GM21737 (cell line): ENCODE measurements around the gene BCAS4.
"Not testable (repeated sequence)": the region's sequence is repeated elsewhere in the genome, so short reads cannot be mapped to it uniquely, and the experiment has no call there.

ENCODE experiments used
- ATAC-seq: cut with Tn5 transposase; IDR thresholded peaks from one replicate; pipeline ENCODE4 v1.9.1; 2021; ENCODE audit warnings: mild to moderate bottlenecking, moderate library complexity; ENCODE audit not compliant: unreplicated experiment

Gene BCAS4

DNA sequence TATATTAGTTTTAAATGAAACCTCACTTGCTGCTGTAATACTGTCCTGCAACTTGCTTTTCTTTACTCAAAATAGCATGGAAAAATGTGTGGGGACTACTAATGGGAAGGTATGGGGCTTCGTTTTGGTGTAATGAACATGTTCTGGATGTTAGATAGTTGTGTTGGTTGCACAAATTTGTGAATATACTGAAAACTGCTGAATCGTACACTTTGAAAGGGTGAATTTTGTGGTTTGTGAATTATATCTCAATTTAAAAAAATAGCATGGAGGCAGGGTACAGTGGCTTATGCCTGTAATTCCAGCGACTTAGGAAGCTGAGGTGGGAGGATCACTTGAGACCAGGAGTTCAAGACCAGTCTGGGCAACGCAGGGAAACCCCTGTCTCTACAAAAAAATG, 2.3 kb downstream of the BCAS4 start:
- no peak for ATAC-seq

DNA sequence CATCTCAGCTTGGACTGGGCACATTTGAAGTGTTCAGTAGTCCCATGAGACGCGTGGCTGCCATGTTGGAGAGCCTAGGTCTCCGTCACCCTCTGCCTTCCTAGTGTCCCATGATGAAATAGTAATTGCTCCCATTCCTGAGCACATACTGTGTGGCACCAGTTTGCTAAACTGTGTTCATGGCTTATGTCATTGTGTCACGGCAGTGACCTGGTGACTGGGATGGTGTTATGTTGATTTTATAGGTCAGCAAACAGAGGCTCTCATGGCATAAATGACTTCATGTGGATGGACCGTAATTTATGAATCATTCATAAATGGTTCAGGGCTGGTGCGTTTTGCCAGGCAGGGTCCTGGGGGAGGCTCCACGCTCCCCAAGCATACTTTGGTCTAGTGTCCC, 3.8 kb downstream of the BCAS4 start:
- no peak for ATAC-seq

DNA sequence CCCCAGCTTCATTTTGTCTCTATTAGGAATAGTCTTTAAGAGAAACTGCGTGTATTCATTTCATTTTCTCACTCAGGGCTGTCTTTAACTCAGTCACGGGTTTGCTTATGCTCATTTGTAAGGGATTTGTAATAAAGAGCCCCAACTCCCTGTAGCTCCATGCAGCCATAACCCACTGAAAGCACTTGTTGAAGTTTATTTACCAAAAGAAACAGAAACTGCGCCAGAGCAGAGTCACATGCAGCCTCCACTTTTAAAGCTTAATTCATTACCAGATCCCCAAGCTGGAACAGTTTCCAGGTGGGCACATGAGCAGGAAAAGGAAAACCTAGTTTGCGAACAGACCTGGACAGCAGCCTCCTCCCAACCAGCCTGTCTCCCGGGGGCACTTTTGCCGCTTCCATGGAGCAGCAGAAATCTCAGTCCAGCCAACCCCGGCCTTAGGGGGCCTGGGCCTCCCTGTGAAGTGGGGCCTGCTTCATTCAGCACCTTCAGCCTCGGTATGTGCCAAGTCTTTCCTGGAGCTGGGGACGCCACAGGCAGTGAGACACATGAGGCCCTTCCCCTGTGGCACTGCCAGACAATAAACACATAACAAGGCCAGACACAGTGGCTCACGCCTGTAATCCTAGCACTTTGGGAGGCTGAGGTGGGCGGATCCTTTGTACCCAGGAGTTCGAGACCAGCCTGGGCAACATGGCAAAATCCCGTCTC, 4.5 kb downstream of the BCAS4 start:
- no peak for ATAC-seq

DNA sequence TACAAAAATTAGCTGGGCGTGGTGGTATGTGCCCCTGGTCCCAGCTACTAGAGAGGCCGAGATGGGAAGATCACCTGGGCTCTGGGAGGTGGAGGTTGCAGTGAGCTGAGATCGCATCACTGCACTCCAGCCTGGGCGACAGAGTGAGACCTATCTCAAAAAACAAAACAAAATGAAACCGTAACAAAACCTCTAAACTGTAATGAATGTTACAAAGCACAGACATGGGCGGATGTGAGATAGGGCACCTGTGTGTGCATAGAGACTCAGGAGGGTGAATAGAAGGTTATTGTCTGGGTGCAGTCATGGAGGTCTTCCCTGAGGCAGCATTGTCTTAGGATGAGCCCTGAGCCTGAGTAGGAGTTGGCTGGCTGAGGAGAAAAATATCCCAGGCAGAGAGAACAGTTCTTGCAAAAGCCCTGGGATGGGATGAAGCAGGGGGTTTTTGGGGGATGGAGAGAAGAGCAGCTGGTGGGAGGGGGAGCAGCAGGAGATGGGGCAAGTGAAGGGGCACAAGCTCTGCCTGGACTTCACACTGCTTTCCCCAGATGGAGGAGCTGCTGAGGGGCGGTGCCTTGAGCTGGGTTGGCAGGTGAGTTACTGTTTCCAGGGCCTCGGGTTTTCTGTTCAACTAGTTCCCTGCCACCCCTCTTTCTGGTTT, 5.2 kb downstream of the BCAS4 start:
- no peak for ATAC-seq

DNA sequence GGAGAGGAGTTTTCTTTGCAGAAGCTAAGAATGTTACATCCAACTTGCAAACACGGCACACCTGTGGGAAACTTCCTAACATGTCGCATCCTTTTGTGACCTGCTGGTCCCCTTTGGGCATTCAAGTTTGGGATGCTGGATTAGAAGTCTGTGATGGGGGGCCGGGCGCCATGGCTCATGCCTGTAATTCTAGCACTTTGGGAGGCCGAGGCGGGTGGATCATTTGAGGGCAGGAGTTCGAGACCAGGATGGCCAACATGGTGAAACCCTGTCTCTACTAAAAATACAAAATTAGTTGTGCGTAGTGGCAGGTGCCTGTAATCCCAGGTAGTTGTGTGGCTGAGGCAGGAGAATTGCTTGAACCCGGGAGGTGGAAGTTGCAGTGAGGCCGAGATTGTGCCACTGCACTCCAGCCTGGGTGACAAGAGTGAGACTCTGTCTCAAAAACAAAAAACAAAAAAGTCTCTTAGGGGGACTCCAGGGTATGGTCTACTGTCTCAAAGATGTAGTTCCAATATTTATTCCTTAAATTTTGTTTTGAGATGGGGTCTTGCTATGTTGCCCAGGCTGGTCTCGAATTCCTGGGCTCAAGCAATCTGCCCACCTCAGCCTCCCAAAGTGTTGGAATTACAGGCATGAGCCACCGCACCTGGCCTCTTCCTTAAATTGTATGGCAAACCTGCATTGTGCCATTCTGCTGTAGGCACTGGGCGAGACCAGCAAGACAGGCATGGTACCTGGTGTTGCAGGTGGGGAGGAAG, 6.3 kb downstream of the BCAS4 start:
- ATAC-seq = not testable (repeated sequence)

DNA sequence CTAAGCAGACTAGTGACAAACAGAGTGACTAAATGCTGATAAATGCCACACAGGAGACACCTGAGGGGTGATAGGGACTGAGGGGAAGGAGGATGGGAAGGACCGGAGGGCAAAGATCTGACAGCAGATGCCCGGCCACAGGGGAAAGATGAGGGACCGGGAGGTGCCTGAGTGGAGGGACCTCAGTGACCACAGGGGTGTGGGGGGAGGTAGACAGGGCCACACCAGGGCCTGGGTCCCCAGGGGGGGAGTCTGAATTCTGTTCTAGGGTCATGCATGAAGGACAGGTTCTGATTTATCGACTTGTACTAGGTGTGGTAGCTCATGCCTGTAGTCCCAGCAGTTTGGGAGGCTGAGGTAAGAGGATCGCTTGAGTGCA, 6.9 kb downstream of the BCAS4 start:
- ATAC-seq = no peak

DNA sequence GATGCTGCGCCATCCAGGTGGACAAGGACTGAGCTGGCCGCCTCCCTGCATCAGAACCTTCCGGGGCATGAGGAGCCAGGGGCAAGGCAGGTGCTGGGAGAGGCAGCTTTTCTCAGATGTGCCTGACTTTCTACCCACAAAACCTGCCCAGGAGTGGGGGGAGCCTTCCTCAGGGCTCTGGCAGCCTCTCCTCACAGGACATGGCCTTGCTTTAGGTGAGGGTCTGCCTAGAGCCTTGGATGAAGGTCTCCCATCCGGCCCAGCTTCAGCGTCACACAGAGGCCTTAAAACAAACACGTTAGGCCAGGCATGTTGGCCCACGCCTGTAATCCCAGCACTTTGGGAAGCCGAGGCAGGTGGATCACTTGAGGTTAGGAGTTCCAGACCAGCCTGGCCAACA, 7.4 kb downstream of the BCAS4 start:
- ATAC-seq = no peak

DNA sequence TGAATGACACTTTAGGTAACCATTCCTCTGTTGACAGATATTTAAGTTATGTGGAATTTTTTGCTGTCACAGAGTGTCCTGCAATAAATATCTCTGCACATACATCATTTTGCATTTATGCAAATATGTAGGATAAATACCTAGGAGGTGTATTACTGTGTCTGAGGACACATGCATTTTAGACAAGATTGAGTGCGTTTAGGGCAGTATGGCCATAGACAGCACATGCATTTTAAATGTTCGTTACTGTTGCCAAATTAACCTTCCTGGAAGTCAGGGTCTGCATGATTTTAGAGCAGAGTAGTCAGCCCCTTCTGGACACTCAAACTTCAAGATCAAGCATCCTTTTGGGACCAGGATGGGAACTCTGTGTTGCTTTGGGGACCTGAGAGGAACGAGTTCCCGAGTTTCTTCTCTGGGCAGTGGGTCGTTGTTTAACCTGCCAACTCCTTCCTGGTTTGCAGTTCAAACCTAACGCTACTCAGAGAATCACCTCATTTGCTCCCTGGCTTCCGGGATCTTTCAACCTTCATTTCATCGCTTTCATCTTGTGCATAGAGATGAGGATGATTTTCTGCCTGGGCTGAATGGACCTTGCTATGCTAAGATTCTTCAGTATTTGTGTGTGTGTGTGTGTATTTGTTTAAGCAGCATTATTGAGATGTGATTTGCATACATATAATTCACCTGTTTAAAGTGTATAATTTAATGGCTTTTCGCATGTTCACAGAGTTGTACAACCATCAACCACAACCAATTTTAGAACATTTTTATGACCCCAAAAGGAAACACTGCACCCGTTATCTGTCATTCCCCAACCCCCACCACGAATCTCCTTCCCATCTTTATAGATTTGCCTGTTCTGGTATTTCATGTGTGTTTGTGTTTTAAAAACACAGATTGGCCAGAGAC, 9.8 kb downstream of the BCAS4 start:
- no peak for ATAC-seq

DNA sequence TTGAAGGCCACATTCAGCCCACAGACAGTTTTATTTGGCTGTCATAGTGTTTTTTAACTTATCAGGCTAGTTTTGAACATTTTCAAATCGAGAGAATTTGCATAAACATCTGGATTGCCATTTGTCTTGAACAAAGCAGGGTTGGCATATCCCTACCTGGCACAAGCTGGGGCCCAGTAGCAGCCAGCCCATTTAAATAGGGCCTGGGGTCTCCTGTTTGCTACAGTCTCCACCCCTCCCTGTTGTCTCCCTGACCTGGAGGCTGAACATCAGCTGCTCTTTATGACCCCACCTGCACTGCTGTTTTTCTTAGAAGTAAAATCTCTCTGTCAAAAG, 10.5 kb downstream of the BCAS4 start:
- ATAC-seq = no peak

DNA sequence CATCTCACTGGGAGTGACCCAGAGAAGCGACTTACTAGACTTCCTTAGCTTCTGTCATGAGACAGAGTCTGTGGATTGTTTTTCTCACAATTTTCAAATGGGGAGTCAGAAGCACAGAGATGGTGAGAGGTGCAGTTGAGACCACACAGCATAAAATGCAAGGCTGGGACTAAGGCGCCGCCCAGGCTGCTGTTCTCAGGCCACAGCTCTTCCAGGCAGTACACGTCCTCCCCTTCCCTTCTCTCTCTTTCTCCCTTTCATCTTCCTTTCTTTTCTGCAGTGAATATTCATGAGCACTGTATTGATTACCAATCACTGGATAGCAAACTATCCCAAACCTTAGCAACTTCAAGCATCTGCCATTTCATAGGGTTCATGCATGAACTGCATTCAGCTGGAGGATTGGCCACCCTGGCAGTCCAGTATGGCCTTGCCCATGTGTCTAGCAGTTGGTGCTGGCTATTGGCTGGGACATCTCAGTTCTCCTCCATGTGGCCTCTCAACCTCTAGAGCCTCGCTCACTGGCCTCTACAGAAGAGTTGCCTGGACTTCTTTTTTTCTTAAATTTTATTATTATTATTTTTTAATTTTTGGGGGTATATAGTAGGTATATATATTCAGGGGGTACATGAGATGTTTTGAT, 11.4 kb downstream of the BCAS4 start:
- no peak for ATAC-seq

DNA sequence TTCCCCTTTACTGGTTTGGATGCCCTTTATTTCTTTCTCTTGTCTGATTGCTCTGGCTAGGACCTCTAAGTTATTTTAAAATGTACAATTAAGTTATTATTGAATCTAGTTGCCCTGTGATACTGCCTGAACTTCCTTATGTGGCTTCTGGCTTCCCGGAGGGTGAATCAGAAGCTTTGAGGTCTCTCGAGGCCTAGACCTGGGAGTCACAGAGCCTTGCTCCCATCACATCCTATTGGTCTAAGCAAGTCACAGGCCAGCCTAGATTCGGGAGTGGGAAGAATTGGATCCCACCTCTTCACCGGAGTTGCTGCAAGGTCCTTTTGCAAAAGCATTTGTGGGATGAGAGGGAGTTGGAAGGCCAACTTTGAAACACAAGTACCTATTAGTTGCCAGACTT, 15.2 kb downstream of the BCAS4 start:
- no peak for ATAC-seq

DNA sequence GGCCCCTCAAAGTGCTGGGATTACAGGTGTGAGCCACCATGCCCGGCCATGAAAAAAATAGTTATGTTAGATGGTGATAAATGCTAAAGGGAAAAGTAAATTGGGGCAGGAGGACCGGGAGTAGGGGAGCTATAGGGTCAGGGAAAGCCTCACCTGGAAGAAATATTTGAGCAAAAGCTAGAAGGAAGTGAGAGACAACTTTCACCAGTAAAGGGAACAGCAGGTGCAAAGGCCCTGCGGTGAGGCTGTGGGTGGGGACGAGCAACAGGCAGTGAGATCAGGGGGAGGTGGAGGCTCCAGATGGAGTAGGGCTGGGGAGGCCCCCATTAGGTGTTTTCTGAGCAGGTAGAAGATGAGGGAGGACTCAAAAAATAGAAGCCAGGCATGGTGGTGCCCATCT, 16.0 kb downstream of the BCAS4 start:
- ATAC-seq = no peak

DNA sequence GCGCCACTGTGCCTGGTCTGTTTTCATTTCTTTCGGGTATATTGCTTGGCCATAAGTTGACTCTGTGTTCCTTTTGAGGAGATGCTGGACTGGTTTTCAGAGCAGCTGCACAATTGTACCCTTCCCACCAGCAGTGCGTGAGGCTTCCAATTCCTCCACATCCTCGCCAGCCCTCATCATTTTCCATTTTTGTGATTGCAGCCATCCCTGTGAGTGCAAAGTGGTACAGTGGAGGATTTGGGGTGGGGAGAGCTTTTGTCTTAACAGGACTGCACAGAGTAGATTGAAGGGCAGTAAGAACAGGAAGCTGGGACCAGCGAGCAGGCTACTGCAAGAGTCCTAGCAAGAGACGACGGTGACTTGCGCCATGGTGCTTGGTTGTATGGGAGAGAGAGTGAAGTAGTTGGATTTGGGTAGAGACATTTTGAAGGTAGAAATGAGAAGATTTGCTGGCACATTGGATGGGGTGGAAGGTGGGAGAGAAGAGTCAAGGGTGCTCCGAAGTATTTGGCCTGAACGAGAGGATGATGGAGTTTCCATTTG, 18.3 kb downstream of the BCAS4 start:
- ATAC-seq = no peak

DNA sequence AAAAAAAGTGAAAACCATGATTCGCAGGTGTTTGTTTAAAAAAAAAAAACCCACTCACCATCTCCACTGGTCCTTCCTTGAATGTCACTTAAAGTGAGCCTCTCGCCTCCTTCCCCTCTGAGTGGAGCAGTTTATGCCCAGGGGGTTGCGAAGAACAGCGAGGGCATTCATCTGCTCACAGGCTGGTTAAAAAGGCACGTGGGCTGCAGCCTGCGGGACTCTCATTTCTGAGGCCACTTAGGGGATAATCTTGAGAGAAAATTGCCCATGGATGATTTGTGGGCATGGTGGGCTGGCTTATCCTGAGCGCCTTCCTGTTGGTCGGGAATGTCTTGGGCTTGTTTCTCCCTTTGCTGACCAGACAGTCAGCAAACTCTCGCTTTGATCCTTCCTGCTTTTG, 18.9 kb downstream of the BCAS4 start:
- ATAC-seq = no peak

DNA sequence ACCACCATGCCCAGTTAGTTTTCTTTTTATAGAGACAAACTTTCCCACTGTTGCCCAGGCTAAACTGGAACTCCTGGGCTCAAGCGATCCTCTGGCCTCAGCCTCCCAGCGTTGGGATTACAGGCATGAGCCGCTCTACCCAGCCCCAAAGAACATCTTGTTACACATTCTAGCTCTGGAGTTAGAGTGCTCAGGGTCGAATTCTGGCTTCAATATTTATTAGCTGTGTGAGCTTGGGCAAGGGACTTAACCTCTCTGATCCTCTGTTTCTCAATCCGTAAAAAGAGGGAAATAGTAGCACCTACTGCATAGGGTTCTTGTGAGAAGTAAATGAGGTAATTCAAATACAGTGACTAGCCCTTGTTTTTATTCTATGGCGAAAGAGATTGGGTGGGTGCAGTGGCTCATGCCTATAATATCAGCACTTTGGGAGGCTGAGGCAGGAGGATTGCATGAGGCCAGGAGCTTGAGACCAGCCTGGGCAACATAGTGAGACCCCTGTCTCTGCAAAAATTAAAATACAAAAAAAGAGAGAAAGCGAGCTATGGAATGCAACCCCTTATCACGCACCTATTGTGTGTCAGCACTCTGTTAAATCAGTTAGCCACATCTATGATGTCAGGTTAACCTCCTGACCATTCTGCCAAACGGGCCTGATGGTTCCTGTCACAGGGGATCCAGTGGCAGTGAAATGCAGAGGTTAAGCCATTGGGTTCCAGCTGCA, 19.7 kb downstream of the BCAS4 start:
- ATAC-seq = no peak

DNA sequence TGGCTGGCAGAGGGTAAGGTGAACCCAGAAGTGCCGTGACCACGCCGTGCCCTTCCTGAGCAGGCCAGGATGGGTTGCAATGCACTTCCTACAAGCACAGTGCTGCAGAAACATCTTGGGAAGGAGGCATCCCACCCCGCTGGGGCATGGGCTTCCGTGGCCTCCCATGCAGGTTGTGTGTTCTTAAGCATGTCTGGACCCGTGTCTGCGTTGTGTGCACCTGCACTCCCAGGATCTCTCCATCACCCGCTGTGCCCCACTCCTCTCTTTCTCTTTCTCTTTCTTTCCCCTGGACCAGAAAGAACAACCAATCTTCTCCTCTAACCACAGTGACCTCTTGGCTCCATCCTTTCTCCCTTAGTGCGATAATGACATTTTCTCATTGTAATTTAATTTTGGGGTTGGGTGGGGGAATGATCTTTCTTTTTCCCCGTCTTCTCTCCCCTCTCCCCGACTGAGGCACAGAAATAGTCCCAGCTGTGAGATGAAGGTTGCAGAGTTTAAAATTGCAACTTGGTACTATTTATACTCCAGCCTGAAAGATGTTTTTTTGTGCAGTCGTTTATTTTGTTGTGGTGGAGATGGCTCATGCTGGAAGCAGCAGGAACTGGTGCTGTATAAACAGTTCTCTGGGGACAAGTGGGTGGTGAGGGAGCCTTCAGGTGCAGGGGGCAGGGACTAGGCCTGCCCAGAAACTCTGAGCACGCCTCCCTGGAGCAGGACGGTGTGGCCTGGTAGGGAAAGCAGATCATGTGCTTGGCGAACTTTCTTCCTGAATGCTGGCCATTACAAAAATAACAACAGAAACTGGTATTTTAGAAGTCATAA, 20.5 kb downstream of the BCAS4 start:
- ATAC-seq = peak; percentile 43

DNA sequence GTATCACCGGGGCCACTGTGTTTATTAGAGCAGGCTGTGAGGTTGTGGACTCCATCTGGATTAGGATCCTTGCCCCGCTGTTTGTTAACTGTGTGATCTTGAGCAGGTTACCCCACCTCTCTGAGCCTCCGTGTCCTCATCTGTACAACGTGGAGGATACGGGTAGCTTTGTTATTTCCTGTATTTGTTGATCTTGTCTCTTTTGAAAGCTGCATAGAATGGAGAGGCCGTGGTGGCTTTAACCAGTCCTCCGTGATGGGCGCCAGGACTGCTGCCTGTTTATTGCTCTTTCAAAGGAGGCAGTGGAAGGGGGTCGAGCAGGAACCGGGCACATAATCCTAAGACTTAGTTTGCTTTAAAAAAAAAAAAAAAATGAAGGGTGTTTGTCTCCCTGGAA, 22.9 kb downstream of the BCAS4 start:
- ATAC-seq = no peak

DNA sequence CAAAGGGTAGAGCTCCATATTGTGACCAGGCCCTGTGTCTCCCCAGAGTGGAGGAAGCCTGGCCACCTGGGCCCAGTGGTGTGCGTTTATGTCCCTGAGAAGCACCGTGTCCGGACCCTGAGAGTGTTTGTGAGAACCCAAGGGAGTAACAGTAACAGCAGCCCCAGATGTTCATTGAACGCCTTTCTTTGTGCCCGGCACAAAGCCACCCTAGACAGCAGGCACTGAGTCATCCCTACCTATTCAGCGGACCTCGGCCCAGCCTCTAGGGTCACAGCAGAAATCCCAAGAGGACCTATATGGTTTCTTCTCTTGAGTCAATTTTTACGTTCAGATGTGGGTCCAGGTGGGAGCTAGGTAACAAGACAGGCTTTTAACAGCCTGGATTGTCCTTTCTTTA, 24.5 kb downstream of the BCAS4 start:
- peak; percentile 24 for ATAC-seq
